KOPT-K1 (cell line): Measurements from ENCODE around the gene COX14.
"Not testable (repeated sequence)": the region's sequence is repeated elsewhere in the genome, so short reads cannot be mapped to it uniquely, and the experiment has no call there.

Experiments
- H3K27ac ChIP-seq: fragments of 200-600 bp; sonication (generic); 2 replicates; pipeline ENCODE4 v1.5.1; 2016; ENCODE audit warnings: antibody characterized with exemption, mild to moderate bottlenecking, low read depth, low read length; ENCODE audit not compliant: poor library complexity, severe bottlenecking
- H3K36me3 ChIP-seq: fragments of 200-600 bp; sonication (generic); 2 replicates; pipeline ENCODE4 v1.5.1; 2017; ENCODE audit warnings: antibody characterized with exemption, mild to moderate bottlenecking, low read length, moderate library complexity; ENCODE audit not compliant: insufficient read depth
- H3K9me3 ChIP-seq: fragments of 200-600 bp; sonication (generic); 2 replicates; pipeline ENCODE4 v1.5.1; 2017; ENCODE audit warnings: antibody characterized with exemption, low read length, mild to moderate bottlenecking; ENCODE audit not compliant: insufficient read depth, poor library complexity, severe bottlenecking

Gene COX14

GRCh38 chr12:50148011-50148410 is 36.0 kb downstream of the COX14 start:
- not testable (repeated sequence) for H3K9me3 ChIP-seq, H3K27ac ChIP-seq
- peaks cover 19% of the 10 kb centered on the region for H3K36me3 ChIP-seq

GRCh38 chr12:50149311-50149710 is 37.3 kb downstream of the COX14 start:
- Histone ChIP-seq H3K9me3 (no peaks in the 10 kb centered on the region), H3K27ac (no peak overlapping the region), H3K36me3 (peaks cover 14% of the 10 kb centered on the region)

GRCh38 chr12:50151047-50151687 is 39.1 kb downstream of the COX14 start:
- Histone ChIP-seq H3K36me3 (peaks cover 10% of the 10 kb centered on the region; the same call in 1 of the 2 replicates), H3K27ac (no peak overlapping the region), H3K9me3 (no peaks in the 10 kb centered on the region)

- H3K36me3 ChIP-seq: peaks cover 27% of the 10 kb centered on the region; the same call in 1 of the 2 replicates
- H3K9me3 ChIP-seq, H3K27ac ChIP-seq: not testable (repeated sequence)
Measured at GRCh38 chr12:50154947-50155346, 42.9 kb downstream of the COX14 start.

- Histone ChIP-seq H3K9me3 (no peaks in the 10 kb centered on the region), H3K36me3 (peaks cover 30% of the 10 kb centered on the region), H3K27ac (no peak overlapping the region)
Measured at GRCh38 chr12:50156641-50157040, 44.6 kb downstream of the COX14 start.

GRCh38 chr12:50157259-50157658 is 45.2 kb downstream of the COX14 start:
- H3K36me3 ChIP-seq: peaks cover 30% of the 10 kb centered on the region
- H3K9me3 ChIP-seq: no peaks in the 10 kb centered on the region
- H3K27ac ChIP-seq: no peak overlapping the region

GRCh38 chr12:50160643-50161042 is 48.6 kb downstream of the COX14 start:
- H3K36me3 ChIP-seq: peaks cover 23% of the 10 kb centered on the region
- no peak overlapping the region for H3K27ac ChIP-seq
- H3K9me3 ChIP-seq: no peaks in the 10 kb centered on the region

GRCh38 chr12:50162230-50162629 is 50.2 kb downstream of the COX14 start:
- no peaks in the 10 kb centered on the region for H3K9me3 ChIP-seq

GRCh38 chr12:50164963-50165362 is 52.9 kb downstream of the COX14 start:
- Histone ChIP-seq H3K9me3 (no peaks in the 10 kb centered on the region), H3K36me3 (peaks cover 3% of the 10 kb centered on the region; the same call in 1 of the 2 replicates), H3K27ac (no peak overlapping the region)

More at GRCh38 chr12:50162230-50162629, 50.2 kb downstream of the COX14 start:
- peaks cover 16% of the 10 kb centered on the region for H3K36me3 ChIP-seq
- no peak overlapping the region for H3K27ac ChIP-seq

GRCh38 chr12:50166799-50167048 is 54.7 kb downstream of the COX14 start:
- peak overlapping the region; percentile 87 for H3K27ac ChIP-seq
- no peaks in the 10 kb centered on the region for H3K9me3 ChIP-seq
- H3K36me3 ChIP-seq: no peaks in the 10 kb centered on the region

- Histone ChIP-seq H3K27ac (peak within 1 kb of the TSS; percentile 87), H3K9me3 (no peaks in the 10 kb centered on the region), H3K36me3 (no peaks in the 10 kb centered on the region)
Measured at GRCh38 chr12:50167049-50167828, 55.2 kb downstream of the COX14 start, which contains the start of gene CERS5. CERS5 (minus strand) TSS chr12:50167369; CDS start chr12:50167297, 72 bp downstream.
